Measurements from ENCODE around the gene ATP8A2. TPM values are rescaled to one million over a fixed set of nuclear protein-coding genes. Genes with fewer than 3 reads are reported as not detected.

Gene ATP8A2
- total RNA-seq, 1 experiment from 2014 or later: 0.64 TPM

DNA sequence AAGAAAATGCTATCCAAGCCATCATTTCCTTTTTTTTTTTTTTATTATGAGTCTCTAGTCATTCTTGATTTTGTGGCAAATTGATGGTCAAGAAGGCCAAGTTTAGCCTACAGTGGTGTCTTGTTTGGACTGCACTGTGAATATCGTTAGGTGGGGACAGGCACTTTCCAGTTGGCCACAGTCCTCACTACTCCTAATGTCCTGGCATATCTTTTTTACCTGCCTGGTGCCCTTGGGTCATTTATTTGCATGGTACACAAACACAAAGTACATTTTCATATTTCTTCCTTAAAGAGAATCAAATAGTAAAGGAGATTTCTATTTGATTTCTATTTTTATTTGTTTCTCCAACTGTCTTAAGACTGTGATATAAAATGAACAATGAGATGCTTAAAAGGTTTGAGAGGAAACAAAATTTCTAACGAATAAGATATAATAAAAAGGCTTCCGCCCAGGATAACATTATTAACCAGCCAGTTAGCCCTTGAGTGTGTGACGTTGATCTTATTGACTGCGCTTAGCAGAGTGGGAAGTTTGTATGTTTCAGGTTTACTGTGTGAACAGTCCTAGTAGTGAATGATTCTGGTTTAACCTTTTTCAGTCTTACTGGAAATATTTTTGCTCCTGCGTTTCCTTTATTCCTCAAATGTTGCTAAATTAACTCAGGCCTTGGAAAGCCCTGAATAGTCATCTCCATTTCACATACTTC lies 312.0 kb downstream of the ATP8A2 start:
- DNase-seq (ENCODE audit: low read depth): no peak

DNA sequence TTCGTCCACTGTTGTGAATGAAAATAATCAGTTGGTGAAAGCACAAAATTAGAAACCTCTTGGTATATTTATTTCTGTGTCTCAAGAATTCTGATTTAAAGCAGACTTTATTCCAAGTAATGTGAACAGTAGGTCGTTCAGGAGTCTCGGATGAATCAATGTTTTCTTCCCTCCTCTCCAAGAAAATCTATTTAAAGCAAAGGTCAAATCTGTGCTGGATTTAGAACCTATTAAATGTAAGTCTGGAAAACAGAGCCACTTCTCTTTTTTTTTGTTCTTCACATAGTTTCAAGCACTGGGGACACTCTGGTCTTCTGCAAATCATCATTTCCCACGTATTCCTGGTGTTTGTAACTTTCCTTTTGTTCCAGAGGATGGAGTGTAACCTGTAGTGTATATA lies 312.7 kb downstream of the ATP8A2 start:
- no peak for DNase-seq (ENCODE audit: low read depth)

DNA sequence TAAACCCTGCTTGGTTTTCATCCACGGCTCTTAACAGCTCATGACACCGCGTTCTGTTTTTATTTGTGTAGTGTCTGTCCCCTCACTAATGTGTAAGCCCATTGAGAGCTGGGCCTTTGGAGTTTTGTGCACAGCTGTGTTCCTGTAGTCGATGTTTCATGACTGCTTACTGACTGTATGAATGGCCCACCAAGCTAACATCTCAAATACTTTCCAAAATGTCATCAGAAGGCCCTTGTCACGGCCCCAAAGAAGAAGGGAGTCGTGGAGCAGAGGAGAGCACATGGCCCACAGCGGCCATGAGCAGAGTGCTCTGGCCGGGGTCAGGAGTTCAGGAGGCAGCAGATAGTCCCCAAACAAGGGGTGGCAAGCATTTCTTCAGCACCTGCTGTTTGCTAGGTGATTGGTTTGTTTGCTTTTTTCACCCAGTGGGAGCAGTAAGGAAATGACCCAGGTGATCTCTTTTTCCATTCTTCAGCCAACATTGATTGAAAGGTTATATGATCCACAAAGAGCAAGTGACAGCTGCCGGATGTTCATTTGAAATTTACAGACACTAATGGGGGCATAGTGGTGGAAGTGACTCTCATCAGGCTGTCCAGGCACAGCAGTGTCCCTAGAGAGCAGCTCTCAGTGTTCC lies 315.2 kb downstream of the ATP8A2 start:
- DNase-seq (ENCODE audit: low read depth): no peak

DNA sequence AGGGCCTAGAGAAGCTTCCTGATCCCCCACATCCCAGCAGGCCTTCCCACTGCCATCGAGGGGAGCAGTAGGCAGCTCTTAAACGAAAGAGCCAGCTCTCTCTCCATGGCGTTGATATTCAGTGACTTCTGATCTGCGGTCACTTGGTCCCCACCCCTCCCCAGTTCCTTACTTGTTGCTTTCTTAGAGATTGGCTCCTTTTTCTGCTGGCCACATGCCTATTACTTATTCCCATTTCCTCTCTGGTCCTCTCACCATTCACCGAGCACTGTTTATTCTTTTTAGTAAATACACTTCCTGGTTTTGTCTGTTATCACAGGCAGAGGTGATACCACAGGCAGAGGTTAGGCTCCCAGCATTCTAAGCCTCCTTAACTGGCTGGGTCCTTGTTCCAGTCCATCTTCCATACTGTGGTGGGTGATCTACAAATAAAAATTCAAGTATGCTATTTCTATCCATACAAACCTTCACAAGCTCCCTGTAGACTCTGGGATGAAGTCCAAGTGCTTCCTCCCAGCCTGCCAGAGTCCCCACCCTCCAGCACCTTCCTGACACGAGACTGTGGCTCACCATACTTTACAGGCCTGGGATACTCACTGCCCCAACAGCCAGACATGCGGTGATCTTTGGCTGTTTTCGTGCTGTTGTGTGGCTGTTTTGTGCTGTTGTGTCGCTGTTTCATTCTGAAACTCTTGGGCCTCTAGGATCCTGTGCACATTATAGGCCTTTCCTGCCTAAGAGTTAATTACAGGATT lies 315.9 kb downstream of the ATP8A2 start:
- DNase-seq (ENCODE audit: low read depth): peak; percentile 11

DNA sequence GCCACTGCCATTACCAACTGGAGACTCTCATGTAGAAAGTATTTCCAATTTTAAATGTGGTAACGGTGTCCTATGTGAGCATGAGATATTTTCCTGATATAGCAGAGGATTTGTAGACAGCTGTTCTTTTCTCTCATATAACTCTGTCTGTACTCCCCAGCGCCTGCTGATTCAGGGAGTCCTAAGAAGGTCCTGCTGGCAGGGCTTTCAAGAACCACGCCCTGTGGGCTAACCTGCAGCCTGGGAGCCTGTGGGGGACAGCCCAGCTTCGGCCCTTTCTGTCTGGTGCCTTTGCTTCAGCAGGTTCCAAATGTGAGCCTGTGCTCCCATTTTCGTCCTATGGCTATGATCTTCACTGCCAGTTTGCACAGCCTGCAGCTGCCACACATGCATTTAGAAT lies 316.8 kb downstream of the ATP8A2 start:
- DNase-seq (ENCODE audit: low read depth): no peak

DNA sequence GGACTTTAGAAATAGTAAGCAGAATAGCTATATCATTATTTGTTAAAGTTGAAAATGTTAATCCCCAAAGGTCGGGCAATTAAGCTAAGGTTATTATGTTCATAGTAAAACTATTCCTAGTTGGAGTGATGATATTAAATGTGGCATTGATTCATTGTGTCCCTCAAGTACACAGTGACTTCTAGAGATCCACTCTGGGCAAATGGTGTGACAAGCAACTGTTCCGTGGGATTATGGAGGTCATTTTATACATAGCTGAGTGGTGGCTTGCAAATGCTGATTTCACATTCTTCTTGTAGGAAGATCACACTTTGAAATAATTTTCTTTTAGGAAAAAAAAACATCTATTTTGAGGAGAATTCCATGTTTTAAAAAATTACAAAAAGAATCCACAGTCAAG lies 317.8 kb downstream of the ATP8A2 start:
- DNase-seq (ENCODE audit: low read depth): no peak

DNA sequence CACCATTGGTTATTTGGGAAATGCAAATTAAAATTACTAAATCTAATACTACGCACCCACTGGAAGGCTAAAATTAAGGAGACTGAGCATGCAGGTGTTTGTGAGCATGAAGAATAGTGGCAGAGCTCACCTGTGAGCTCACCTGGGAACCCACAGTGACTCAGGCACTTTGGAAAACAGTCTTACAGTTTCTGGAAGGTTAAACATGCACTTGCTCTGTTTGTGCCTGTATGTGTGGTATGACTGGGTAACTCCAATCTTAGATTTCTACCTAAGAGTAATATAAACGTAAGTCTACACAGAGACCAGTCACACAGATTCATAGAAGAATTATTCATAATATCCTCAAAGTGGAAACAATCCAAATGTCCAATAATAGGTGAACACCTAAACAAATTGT lies 318.8 kb downstream of the ATP8A2 start:
- DNase-seq (ENCODE audit: low read depth): no peak

DNA sequence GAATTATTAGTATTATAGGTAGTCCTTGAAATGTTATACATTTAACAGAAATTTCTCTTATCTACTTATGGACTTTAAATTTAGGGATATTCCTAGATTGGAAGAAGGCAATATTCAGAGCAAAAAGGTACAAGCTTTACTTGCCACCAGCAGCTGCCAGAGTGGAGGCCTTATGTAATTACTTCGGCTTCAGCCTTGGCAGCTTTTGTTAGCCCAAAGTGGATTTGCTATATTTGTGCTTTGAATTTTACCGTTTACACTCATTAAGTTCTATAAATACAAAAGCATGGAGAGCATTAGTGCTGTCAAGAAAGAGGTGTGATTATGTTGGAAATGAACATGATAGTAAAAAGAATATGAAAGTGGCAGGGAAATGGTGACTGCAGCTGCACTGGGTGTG lies 319.9 kb downstream of the ATP8A2 start:
- no peak for DNase-seq (ENCODE audit: low read depth)

DNA sequence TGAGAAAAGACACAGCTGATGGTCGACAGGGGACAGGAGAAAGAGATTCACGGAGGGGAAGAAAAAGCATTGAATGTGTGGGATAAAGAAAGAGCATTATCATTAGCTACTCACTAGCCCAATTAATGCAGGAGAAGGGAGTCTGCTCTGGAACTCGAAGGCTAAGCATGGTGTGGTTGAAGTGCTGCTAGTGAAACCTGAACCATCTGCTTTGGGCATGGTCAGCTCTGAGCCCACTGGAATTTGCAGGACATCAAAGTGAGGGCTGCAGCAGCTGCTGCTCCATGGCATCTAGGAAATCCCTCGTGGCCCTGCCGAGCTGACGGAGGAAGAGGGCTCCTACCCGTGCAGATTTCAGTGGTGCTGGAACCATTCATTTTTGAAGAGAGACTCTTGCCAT lies 320.3 kb downstream of the ATP8A2 start:
- DNase-seq (ENCODE audit: low read depth): no peak

DNA sequence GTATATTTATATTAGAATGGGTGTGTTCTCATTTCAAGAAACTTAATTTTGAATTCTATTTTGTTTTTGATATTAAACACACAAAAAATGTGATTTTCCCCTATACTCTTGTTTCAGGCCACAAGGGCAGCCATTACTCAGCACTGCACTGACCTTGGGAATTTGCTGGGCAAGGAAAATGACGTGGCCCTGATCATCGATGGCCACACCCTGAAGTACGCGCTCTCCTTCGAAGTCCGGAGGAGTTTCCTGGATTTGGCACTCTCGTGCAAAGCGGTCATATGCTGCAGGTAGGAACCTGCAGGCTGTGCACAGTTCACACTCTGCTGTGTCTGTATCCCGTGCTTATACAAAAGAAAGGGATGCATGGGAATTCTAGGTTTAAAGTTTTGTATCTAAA lies 327.3 kb downstream of the ATP8A2 start:
- peak; percentile 53 for DNase-seq (ENCODE audit: low read depth)

DNA sequence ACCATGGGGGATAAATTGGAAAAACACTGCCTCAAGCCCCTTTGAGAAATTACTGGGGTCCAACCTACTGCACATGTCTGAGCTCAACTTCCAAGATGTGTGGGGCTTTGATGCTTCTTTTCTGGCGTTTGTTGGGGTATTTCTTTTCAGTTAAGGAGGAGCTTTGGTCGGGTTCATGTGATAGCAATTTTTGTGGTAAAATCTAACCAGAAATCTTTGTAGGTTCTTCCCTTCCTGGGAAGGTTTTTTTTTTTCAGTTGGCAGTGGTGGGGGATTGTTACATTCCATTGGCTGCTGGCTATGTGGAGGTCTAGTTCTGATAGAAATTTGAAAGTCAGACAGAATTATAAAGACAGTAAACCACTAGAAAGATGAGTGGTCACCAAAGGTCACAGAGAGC lies 327.8 kb downstream of the ATP8A2 start:
- DNase-seq (ENCODE audit: low read depth): peak; percentile 23

DNA sequence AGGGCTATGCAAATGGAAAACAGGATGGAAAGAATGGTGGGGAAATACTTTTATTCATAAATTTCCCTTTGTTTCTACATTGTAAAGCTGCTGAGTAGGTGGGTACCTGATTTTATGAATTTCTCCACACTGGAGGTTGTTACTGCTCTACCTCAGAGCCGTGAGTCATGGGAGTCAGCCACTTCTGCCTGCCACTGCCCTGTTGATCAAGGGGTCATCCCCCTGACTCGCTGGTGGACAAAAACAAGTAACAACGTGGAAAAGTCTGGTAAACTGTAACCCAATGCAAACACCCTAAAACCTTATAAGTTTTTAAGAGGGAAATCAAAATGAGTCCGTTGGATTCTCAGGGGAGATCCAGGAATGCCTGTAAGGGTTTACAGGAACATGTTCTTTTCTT lies 329.5 kb downstream of the ATP8A2 start:
- DNase-seq (ENCODE audit: low read depth): no peak

DNA sequence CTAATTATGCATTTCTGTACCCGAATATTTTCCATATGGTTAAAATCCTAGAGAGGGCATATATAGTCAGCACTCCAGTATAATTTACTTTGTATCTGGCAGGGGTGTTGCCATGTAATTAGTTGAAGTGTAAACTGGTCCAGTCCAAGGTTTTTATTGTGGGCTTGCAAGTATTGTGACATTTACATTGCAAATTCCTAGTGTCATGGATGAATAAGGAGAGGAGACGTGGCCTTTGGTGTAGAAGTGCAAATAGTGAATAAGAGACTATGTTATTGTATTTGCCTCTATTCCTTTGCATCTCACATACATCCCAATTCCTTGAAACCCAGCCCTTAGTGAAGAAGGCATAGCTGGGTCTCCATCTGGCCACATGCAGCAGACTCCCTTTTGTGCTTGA lies 330.6 kb downstream of the ATP8A2 start:
- no peak for DNase-seq (ENCODE audit: low read depth)

DNA sequence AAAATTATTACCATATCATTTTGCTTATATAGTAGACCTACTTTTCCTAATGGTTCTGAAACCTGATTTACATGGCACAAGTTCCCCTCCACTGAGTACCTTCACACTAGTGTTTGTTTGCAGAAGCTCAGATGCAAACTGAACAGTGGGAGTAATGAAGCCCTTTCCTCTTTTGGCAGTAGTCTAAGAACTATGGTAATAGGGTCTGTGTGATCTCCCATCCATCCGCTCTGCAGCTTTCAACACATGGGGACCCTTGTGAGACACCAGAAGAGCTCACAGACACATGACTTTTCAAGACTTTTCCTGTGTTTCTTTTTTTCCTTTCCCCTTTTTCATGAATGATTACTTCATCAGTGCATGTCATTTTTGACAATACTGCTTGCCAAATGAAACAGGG lies 336.0 kb downstream of the ATP8A2 start:
- DNase-seq (ENCODE audit: low read depth): no peak

DNA sequence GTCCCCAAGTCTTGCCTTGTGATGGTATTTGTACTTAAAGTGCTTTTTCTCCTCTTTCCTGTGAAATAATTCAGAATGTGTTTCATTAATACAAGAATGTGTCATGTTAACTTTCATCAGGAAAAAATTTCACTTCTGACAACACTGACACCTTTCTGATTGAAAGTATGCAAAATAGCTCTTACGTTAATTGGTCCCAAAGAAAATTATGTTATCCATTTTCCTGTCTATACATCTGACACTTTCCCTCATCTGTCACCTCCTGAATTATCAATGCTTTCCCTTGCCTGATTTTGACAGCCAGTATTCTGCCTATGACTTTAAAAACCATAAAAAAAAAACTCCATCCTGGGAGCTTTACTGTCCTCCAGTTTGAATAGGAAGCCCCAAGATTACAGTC lies 336.5 kb downstream of the ATP8A2 start:
- no peak for DNase-seq (ENCODE audit: low read depth)

DNA sequence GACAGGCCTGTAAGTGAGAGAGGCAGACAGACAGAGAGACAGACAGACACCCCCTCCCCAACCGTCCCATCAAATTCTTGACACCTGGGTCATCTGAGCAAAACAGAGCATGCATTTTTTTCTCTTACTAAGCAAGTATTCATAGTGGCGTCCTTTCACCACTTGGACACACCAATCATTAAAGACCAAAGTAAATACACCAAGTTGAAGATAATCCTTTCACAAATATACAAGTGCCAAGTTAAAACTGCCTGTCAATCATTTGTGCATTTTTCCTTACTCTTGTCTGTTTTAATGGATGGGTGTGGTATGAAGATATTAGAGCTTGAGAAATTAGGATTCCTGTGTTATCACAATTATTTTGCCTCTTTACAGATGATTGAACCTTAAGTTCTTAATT lies 337.3 kb downstream of the ATP8A2 start:
- no peak for DNase-seq (ENCODE audit: low read depth)

DNA sequence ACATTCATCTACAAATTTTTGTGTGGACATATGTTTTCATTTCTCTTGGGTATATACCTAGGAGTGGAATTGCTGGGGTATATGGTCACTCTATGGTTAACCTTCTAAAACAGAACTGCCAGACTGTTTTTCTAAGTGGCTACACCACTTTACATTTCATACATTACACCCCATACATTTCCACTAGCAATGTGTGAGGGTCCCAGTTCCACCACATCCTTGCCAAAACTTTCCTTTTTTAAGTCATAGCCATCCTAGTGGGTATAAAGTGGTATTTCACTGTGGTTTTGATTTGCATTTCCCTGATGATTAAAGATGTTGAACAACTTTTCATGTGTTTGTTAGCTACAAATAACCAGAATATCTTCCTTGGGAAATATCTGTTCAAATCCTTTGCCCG lies 344.0 kb downstream of the ATP8A2 start:
- no peak for DNase-seq (ENCODE audit: low read depth)

DNA sequence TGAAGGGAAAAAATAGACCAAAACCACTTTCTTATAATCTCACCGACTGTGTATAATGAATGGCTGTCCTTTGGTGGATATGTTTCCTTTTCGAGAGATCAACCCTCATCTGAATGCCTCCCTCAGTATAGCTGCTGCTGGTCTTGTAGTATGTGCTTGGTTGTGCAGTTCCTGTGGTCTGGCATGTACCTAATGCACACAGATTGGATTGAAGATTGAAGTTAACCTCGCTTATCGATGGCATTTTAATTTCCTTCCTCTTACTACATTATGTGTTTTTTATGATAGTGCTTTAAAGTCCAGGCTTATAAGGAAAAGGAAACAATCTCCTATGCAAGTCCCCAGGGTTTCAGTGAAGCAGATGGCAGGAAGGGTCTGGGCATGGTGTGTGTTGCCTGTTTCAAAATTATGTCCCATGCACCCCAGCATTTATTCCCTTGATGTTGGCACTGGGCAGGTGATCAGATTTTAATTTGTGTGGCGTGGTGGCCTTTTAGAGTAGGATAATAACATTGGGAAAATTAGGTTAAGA lies 346.0 kb downstream of the ATP8A2 start:
- no peak for DNase-seq (ENCODE audit: low read depth)

DNA sequence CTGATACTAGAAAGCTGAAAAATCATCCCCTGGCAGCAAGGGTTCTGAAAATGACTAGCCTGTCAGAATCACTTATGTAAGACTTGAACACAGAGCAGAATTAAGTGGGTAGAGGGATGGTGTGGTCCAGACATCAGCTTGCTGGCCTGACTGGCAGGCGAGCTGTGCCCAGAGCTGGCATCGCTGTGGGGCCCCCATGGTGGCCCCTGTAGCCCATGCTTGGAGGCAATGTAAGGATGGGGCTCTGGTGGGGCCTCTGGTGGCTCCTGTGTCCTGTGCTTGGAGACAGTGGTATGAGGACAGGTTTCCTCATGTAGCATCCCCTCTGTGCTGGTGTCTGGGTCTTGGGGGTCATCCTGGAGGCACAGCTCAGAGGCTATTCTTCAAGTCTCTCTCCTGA lies 347.9 kb downstream of the ATP8A2 start:
- DNase-seq (ENCODE audit: low read depth): no peak

DNA sequence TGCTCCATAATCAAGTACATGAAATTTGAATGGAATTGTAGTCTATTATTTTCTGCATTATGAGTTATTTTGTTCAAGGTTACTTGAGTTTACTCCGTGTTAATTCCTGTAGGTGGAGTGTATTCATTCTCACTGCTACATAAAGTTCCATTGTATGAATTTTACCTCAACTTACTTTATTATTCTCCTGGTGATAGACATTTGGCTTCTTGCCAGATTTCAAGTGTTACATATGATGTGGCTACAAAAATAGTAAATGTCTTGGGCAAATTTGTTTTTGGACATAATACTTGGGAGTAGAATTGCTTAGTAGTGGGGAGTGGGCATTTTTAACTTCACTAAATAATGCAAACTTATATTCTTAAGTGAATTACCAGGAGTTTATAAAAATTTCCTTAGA lies 351.1 kb downstream of the ATP8A2 start:
- DNase-seq (ENCODE audit: low read depth): no peak

DNA sequence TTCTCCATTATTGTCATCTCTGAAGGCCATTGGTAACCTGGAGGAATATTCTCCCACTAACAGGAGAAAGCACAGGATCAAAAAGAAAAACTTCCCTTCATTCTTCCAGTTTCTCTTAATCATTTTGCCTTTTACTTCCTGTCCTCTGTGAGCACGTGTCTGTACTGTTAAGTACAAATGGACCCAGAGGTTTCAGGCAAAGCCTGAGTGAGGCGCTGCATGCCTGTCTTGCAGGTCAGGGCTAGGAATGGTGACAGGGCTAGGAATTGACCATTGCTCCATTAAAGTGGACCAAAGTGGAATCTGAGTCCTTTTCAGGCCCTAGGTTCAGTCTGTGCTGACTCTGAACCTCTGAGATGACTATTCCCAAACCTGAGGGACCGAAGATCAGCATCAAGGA lies 353.3 kb downstream of the ATP8A2 start:
- DNase-seq (ENCODE audit: low read depth): no peak

DNA sequence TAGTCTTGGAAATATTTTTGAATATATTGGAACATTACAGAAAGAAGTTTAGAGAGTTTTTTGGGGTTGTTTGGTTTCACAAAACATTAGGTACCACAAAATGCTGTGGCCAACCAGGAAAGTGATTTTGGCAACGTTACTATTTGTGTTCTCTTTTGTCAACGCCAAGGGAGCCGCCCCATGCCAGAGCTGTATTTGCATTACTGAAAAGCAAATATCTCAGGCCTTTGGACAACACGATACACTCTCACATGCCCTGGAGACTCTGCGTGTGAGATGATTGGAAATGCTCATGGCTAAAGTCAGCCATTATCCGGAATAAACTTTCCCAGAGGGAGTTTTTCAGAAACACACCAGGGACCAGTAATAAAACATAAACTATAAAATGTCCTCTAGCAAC lies 355.5 kb downstream of the ATP8A2 start:
- no peak for DNase-seq (ENCODE audit: low read depth)

Data from HT1080 (cell line).